DOHH2 (cell line): Measurements from ENCODE around the gene PDE3B.
A peak's percentile ranks its signal among the peaks of the same experiment; 100 is the strongest.

ENCODE experiments used
- H3F3A ChIP-seq: fragments of 200-600 bp; sonication (generic), shearing (Covaris generic); 2 replicates; pipeline ENCODE4 v1.6.0; 2016; ENCODE audit warnings: antibody characterized with exemption, mild to moderate bottlenecking; ENCODE audit not compliant: control insufficient read depth, insufficient read depth
- H3K27ac ChIP-seq: fragments of 200-600 bp; sonication (generic); 2 replicates; pipeline ENCODE4 v1.5.1; 2014; ENCODE audit warnings: low read depth, mild to moderate bottlenecking, low read length, moderate library complexity
- H3K27me3 ChIP-seq: fragments of 200-600 bp; sonication (generic); 2 replicates; pipeline ENCODE4 v1.6.1; 2014; ENCODE audit warnings: mild to moderate bottlenecking, low read length, mixed read lengths; ENCODE audit not compliant: control insufficient read depth
- H3K36me3 ChIP-seq: fragments of 200-600 bp; sonication (generic); 2 replicates; pipeline ENCODE4 v1.6.1; 2014; ENCODE audit warnings: mild to moderate bottlenecking, low read length, moderate library complexity, mixed read lengths; ENCODE audit not compliant: control insufficient read depth
- H3K4me1 ChIP-seq: fragments of 200-600 bp; sonication (generic); 2 replicates; pipeline ENCODE4 v1.6.1; 2014; ENCODE audit warnings: mild to moderate bottlenecking, low read length, mixed read lengths; ENCODE audit not compliant: control insufficient read depth
- H3K4me2 ChIP-seq: fragments of 200-600 bp; sonication (generic); 2 replicates; pipeline ENCODE4 v1.6.0; 2014; ENCODE audit warnings: mild to moderate bottlenecking, low read length, moderate library complexity
- H3K4me3 ChIP-seq: fragments of 200-600 bp; sonication (generic); 2 replicates; pipeline ENCODE4 v1.5.1; 2014; ENCODE audit warnings: mild to moderate bottlenecking, low read length, mixed read lengths
- H3K79me2 ChIP-seq: fragments of 200-600 bp; sonication (generic); 2 replicates; pipeline ENCODE4 v1.6.1; 2014; ENCODE audit warnings: mild to moderate bottlenecking, low read length, mixed read lengths; ENCODE audit not compliant: control insufficient read depth
- H3K9me2 ChIP-seq: fragments of 200-600 bp; sonication (generic); replicated peaks from 2 replicates; pipeline ENCODE4 v1.6.1; 2014; ENCODE audit warnings: mild to moderate bottlenecking, low read length, mixed read lengths; ENCODE audit not compliant: control insufficient read depth
- H3K9me3 ChIP-seq: fragments of 200-600 bp; sonication (generic); 2 replicates; pipeline ENCODE4 v1.6.1; 2014; ENCODE audit warnings: antibody characterized with exemption, low read length, mixed read lengths; ENCODE audit not compliant: control insufficient read depth, insufficient read depth
- H4K20me1 ChIP-seq: fragments of 200-600 bp; sonication (generic); 2 replicates; pipeline ENCODE4 v1.6.0; 2014; ENCODE audit warnings: low read depth, mild to moderate bottlenecking, antibody characterized with exemption, low read length, moderate library complexity; ENCODE audit not compliant: control insufficient read depth, insufficient read depth
- CTCF ChIP-seq: fragments of 200-600 bp; sonication (generic); IDR thresholded peaks from one replicate; pipeline ENCODE4 v1.5.1; 2014; ENCODE audit warnings: antibody characterized with exemption, mild to moderate bottlenecking, low read depth, low read length; ENCODE audit not compliant: poor library complexity, severe bottlenecking
- EZH2phosphoT487 ChIP-seq: fragments of 200-600 bp; sonication (generic); IDR thresholded peaks from 2 replicates; pipeline ENCODE4 v1.6.1; 2017; ENCODE audit warnings: borderline replicate concordance, mild to moderate bottlenecking, antibody characterized with exemption, low read length, moderate library complexity, mixed read lengths

Gene PDE3B

GRCh38 chr11:14644226-14645014 lies 816 bp downstream of the PDE3B start:
- Histone ChIP-seq H3K4me1 (peaks cover 9% of the 10 kb centered on the region), H3K27ac (no peak overlapping the region), H3K4me3 (peak overlapping the region; percentile 79), H3K79me2 (no peaks in the 10 kb centered on the region), H4K20me1 (no peaks in the 10 kb centered on the region), H3K9me3 (no peaks in the 10 kb centered on the region), H3K36me3 (no peaks in the 10 kb centered on the region), H3K4me2 (peak overlapping the region; percentile 76), H3F3A (no peaks in the 10 kb centered on the region), H3K27me3 (peaks cover 44% of the 10 kb centered on the region), H3K9me2 (no peaks in the 10 kb centered on the region)
- TF ChIP-seq EZH2phosphoT487, result no peak; the same call in none of the 2 replicates
- no peak for TF ChIP-seq CTCF

- Histone ChIP-seq H4K20me1 (no peaks in the 10 kb centered on the region), H3K27me3 (peaks cover 39% of the 10 kb centered on the region), H3K36me3 (no peaks in the 10 kb centered on the region), H3K9me2 (no peaks in the 10 kb centered on the region), H3K4me3 (peak overlapping the region; percentile 79), H3F3A (no peaks in the 10 kb centered on the region), H3K9me3 (no peaks in the 10 kb centered on the region), H3K4me2 (peak overlapping the region; percentile 76), H3K27ac (no peak overlapping the region), H3K4me1 (peaks cover 9% of the 10 kb centered on the region), H3K79me2 (no peaks in the 10 kb centered on the region)
- TF ChIP-seq CTCF, result no peak
- 0 out of 2 replicates have a peak, but pooled peaks have one; percentile 21 for TF ChIP-seq EZH2phosphoT487
These were observed 1.7 kb downstream of the PDE3B start for GRCh38 chr11:14645015-14645912.

GRCh38 chr11:14645985-14646900 lies 2.6 kb downstream of the PDE3B start:
- H3K27me3 ChIP-seq, result peaks cover 39% of the 10 kb centered on the region
- peaks cover 9% of the 10 kb centered on the region for H3K4me1 ChIP-seq
- no peaks in the 10 kb centered on the region for H3F3A ChIP-seq
- H3K4me3 ChIP-seq, result no peak overlapping the region
- no peaks in the 10 kb centered on the region for H3K9me3 ChIP-seq
- no peaks in the 10 kb centered on the region for H4K20me1 ChIP-seq
- H3K9me2 ChIP-seq, result no peaks in the 10 kb centered on the region
- peak overlapping the region; percentile 76; the same call in 1 of the 2 replicates for H3K4me2 ChIP-seq
- H3K27ac ChIP-seq, result no peak overlapping the region
- TF ChIP-seq EZH2phosphoT487 (no peak), CTCF (no peak)
- no peaks in the 10 kb centered on the region for H3K36me3 ChIP-seq
- H3K79me2 ChIP-seq, result no peaks in the 10 kb centered on the region
